NCI-H2196 (cell line): ENCODE data around the gene TENM4.

Experiments used
- DNase-seq: peaks from one replicate; lab custom pipeline; 2025; ENCODE audit not compliant: unreplicated experiment; lab: John Stamatoyannopoulos, UW

TENM4 gene

DNA sequence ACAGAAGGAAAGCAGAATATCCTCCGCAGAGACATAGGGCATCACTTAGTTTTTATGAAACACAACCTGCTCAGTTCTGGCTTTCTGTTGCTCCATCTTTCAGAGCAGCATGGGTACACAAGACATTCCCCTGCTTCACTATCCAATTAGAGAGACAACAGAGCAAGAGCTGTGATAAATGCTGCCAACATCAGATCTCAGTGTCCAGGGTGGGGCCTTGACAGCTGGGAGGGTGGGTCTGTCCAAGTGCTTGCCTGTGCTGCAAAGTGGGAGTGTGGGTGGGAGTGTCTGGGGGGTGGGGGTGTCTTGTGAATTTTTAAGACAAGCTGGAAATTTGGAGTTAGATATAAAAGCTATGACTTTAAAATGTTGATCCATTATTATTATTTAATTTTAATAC is 369.6 kb downstream of the TENM4 start:
- DNase-seq = no peak

GRCh38 chr11:79070518-79070917 is 370.3 kb downstream of the TENM4 start:
- no peak for DNase-seq

DNA sequence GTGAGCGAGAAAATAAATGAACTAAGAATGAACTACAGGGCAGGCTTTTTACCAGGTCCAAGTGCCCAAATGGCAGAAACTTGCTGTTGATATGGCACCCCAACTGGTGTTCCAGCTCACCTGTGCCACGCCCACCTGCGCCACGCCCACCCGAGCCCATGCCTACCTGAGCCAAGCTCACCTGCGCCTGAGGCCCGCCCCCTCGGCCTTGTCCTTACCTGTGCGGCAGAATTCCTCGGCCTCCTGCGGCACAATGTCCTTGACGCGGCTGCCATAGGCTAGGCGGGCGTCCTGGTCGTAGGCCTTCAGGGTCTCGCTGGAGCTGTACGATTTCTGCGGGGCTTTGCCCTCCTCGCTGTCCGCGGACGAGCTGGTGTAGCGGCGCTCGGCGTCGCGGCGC is 371.3 kb downstream of the TENM4 start:
- no peak for DNase-seq

GRCh38 chr11:79068356-79068755 is 372.5 kb downstream of the TENM4 start:
- no peak for DNase-seq

DNA sequence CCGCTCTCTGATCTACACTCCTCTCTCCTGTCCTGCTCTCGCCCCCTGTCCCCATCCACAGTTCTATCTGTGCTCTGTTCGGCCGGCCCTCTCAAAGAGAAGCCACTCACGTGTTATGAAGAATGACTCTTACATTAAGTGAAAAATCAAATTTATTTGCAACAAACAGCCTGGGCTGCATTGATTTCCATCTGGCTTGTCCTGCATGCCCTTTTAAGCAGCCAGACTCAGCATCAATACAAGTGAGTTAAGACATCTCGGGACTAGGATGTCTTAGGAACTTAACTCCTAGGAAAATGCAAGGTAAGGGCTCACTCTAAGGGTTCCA is 373.5 kb downstream of the TENM4 start:
- DNase-seq = no peak

DNA sequence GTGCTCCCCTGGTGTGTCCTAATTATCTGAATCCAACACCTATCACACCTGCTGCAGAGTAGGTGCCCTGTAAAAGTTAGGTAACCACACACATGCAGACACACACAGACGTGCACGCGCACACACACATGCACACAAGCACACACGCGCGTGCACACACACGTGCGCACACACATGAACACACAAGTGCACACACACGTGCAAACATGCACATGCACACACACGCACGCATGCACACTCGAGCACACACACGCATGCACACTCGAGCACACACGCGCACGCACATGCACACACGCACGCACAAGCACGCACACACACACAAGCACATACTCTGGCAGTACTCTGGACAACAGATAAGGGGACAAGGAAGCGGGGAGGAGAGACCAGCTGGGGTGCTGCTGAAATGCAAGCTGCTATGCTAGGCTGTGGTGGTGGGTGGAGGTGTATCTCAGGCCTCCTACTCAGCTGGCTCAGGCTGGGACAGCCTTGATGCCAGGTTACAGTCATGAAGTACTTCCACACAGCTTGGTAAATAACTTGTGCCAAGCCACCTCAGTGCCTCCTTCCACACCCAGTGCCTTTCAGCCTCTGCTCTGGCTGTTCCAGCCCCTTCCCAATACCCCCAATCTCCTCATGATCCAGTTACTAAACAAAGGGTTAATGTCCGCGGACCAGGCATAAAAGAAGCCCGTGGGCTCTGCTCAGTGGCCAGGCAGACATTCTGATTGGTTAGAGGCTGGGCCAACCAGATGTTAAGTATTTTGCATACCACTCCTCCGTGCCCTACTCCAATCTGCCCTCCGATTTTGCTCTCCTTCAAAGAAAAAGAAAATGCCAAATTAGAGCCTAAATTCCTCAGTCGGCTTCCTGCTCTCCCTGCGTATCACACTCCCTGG is 374.1 kb downstream of the TENM4 start:
- DNase-seq = no peak

DNA sequence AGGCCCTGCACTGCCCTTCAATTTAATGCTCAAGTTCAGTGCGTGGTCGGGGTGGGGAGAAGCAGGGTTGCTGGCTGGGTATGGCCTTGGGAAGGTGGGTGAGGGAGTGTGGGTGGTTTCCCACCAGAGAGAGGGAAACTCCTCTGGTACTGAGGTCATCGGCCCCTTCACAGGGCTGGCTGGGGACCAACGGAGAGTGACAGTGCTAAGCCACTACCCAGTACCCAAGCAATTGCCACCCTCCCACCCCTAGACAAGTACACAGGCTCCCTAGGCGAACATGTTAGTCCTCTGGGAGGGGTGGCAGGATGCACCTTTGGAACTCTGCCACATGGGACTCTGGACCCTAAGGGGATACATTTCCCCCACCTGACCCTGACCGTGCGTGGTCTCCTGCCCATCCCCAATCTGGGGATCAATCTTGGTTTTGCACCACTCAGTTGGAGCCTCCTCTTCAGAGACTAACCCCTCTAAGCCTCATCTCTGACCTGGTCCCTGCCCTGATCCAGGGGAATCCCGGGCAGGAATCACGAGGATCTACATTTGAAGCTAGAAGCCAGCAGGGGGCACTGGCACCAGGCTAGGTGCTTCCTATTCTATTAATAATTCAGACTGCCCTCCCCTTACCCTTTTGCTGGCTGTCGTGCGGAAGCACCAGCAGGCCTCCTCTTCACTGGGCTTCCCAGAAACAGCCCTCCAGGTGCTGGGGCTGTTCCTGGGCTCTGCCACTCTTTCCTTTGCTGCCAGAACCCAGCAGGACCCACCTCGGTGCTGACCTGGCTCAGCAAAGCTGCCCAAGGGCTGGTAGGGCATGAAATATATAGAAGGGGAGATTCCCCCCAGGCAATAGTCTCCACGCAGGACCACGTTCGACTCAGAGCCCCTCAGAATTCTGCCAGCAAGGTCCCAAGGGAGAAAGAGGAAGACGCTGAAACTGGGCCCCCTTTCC is 377.7 kb downstream of the TENM4 start:
- DNase-seq = no peak

- no peak for DNase-seq
These were observed 380.5 kb downstream of the TENM4 start for GRCh38 chr11:79060081-79060953.

DNA sequence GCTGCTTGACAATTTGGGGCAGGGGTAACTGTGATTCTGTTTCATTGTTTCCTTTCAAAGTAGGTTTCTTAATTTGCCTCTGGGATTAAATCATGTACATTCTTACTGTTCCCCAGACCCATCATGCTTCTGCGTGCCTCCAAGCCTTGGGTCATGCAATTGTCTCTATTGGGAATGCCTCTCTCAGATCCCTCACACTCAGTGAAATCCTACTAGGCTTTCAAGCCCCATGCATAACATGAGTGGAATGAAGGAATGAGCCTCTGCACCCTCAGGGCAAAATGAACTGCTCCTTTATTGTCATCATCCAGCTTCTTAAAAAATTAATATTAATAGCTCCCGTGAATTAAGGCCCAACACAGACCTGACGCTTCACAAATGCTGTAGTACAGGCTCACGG is 381.7 kb downstream of the TENM4 start:
- no peak for DNase-seq

GRCh38 chr11:79055856-79056631 is 384.8 kb downstream of the TENM4 start:
- no peak for DNase-seq

DNA sequence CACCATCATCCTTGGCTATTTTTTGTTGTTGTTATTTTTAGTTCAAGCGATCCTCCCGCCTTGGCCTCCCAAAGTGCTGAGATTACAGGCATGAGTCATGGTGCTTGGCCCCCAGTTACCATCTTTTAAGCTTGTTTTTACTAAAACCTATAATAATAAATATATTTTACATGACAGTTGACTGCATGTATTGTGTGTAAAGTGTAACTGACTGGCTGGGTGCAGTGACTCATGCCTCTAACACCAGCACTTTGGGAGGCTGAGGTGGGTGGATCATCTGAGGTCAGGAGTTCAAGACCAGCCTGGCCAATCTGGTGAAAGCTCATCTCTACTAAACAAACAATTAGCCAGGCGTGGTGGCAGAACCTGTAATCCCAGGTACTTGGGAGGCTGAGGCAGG is 386.2 kb downstream of the TENM4 start:
- DNase-seq = no peak

GRCh38 chr11:79052544-79052943 is 388.3 kb downstream of the TENM4 start:
- DNase-seq = no peak

- no peak for DNase-seq
These were observed 390.0 kb downstream of the TENM4 start for GRCh38 chr11:79050786-79051185.

GRCh38 chr11:79049741-79050179 is 391.1 kb downstream of the TENM4 start:
- DNase-seq = no peak

DNA sequence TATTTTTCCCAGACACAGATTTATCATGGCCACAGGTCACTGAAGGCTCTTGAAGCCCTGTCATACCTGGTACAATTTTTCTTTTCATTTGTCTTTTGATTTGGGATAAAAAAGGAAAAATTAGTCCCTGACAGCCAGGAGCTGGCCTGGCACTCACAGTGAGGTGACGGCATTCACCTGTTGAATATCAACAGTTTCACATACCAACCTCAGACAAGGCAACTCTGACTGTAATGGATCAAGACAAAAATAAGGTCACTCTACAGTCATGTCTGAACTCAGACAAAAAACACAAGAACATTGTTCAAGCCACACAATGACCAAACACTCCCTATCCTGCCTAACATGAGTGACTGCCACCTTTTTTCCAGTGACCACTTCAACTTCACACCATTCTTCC is 392.9 kb downstream of the TENM4 start:
- DNase-seq = no peak

GRCh38 chr11:79047321-79047720 is 393.5 kb downstream of the TENM4 start:
- DNase-seq = no peak

DNA sequence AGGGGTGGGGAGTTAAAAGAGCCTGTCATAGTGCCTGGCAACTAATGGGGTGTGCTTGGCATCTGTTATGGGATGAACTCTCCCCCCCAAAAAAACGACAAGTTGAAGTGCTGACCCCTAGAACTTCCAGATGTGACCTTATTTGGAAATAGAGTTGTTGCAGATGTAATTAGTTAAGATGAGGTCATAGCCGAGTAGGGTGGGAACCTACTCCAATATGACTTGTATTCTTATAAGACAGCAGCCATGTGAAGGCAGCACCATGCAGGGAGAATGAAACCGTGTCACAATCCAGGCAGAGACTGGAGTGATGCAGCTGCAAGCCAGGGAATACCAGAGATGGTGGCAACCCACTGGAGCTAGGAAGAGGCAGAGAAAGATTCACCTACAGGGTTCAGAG is 394.5 kb downstream of the TENM4 start:
- DNase-seq = no peak

GRCh38 chr11:79045800-79046304 is 395.0 kb downstream of the TENM4 start:
- DNase-seq = no peak

- no peak for DNase-seq
These were observed 395.6 kb downstream of the TENM4 start for GRCh38 chr11:79045018-79045799.
